Activated CD4-positive, alpha-beta T cell treated with anti-CD3 and anti-CD28 coated beads, Interleukin-2, Interleukin-4, amounts not matched to agents 100 ng/mL and 50 ng/mL, durations not matched to agents 16 hours and 8 hours (primary cell): ENCODE data around the gene ID4.

ENCODE experiments used
- DNase-seq: peaks from one replicate; pipeline ENCODE4 v3.0.0-alpha.2; 2020; ENCODE audit warnings: low spot score

Gene ID4

DNA sequence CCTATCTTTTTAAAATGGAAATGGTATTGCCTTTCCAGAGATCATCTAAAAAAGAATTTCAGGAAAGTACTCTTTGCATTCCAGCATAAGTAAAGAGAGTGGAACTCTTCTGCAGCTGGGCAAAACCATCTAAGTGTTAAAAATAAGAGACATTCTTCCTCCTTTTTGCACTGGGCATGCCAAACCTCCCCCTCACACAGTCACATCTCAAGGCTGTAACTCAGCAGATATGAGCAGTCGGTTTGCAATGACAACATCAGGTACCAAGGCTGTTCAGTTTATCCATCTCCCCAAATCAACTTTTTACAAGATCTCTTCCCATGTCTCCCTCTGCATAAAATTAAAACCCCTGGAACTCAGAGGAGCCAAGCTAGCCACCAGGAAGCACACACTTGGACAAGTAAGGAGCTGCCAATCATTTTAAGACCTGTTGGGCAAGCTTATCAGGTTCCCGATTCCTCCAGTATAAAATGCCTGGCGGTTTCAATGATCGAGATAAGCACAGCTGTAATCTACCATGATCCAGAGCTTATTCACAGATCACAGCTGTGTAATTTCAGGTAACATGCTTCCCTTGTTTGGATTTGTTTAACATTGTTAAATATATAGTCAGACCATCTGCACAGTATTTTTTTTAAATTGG, 23.2 kb downstream of the ID4 start:
- DNase-seq = no peak

- no peak for DNase-seq
Observed at GRCh38 chr6:19864285-19864684, 27.1 kb downstream of the ID4 start.

DNA sequence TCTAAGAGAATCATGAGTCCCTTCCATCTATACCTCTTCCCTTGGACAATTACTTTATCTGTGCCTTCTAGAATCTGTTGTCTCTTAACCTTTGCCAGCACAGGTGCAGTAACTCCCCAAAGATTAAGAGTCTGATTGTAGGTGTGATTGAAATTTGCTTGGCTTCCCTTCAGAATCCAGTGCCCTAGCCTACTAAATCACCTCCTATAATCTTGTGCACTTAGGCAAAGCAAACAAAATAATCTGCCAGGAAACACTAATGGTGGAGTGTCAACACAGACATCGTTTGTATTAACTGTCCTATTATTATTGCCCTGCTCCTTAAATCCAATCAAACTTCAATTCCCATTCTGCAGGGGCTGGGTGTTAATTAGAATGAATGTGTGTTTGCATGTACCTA, 28.0 kb downstream of the ID4 start:
- DNase-seq = no peak

DNA sequence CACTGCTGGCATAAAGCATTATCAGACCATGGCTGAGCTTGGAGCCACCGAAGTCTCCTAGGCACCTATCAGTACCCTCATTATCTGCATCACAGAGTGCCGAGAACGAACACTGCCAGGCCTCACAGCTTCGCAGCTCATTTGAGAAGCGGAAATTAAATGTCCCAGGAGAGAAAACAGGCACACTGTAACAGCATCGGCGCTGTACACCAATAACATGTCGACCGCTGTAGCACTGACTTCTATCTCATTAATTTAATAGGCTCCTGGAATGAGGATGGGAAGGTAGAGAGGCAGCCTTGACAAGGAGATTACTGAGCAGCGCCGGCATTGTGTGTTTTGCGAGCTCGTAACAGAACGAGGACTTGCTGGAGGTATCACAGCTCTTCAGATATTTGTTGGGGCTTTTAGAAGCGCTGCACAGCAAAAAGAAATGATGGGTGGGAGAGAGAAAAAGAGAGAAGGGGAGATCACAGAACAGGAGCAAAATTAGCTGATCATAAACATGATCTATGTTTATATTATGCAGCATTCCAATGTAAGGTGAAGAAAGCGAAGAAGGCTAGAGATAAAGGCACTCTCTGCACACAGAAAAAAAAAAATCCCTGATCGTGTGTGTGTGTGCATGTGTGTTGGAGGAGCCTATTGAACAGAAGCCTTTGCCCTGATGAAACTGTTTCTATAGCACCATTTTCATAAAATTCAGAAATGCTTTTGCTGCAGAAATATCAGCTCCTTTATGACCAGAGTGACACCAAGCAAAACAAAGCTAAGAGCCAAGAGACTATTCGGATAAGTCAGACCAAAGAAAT, 29.2 kb downstream of the ID4 start:
- DNase-seq = no peak

DNA sequence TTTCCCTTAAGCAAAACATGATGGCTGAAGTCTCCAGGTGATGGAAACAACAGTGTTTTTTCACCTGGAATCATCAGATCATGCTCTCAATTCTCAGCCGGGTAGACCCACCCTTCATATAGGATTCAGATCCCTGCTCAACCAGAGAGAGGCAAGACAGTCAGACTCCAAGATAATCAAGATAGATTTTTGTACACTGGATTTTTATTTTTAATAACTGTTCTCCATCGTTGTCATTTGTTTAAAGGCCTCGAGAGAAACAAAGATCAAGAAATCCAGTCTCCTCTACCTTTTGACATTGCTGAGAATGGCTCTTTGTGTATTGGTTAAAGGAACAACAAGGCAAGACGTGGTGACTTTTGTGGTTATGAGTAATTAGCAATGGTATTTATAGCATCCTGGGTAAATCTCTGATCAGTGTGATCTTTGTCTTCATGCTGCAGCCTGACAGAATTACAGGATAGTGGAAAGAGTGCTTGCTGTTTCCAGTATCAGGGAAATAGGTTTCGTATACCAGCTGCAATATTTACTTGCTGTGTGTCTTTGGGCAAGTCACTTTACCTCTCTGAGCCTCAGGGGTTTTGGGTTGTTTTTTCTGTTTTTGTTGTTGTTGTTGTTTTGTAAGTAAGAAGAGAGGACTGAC, 29.9 kb downstream of the ID4 start:
- DNase-seq = no peak

GRCh38 chr6:19869464-19869863, 32.3 kb downstream of the ID4 start:
- no peak for DNase-seq

GRCh38 chr6:19870322-19870721, 33.2 kb downstream of the ID4 start:
- no peak for DNase-seq

GRCh38 chr6:19873031-19873430, 35.9 kb downstream of the ID4 start:
- no peak for DNase-seq

DNA sequence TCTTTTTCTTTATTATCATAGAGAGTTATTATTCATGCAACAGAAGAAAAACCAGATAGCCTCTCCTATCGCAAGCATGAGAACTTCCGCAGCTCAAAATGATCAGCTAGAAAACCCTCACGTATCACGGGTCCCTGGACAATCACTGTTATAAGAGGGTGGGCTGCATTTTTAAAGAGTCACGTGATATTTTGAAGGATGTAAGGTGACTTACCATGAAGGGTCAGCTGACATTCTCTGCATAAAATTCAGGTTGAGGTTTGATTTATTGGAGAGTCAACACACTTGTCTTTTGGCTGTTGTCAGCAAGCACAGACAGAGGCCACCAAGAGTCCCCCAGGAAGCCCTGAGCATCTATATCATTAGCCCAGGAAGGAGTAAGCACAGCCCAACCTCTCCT, 39.5 kb downstream of the ID4 start:
- DNase-seq = no peak

- DNase-seq = no peak
Observed at GRCh38 chr6:19879663-19880062, 42.5 kb downstream of the ID4 start.

DNA sequence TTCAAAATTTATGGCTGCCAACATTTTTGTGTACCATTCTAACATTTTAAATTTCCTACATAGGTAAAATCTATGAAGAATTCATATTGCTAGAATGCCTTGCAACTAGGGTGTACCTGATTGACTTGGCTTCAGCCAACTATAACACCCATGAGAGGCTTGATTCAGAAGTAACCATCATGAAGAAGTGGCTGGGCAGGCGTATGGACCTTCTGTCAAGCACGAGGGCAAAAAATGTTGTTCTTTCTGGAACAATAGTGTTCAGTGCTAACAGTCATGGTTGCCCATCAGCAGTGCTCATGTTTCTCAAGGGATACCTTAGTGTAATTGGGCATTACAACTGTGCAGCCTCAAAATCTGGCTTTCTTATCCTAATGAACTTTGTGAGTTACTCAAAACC, 42.9 kb downstream of the ID4 start:
- no peak for DNase-seq

DNA sequence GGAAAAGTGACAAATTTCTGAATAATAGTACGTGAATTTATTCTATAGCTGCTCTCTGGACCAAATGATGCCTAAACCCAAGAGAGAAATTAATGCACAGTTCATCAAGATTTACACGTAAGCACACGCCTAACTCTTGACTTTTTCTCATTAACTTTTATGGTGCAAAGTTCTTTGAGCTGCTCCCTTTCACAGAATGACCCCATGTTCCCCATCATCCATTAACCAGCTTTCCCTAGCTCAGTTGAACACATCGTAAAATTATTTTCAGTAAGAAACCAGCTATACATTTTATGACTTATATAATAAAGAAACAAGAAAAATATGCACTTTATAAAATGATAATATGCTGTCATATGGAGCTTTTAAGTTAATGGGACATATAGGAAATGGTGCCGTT, 54.3 kb downstream of the ID4 start:
- no peak for DNase-seq
